ENCODE results near the gene SGCD. TPM values are rescaled to one million over a fixed set of nuclear protein-coding genes. Genes with fewer than 3 reads are reported as not detected.
"Not testable (repeated sequence)": the region's sequence is repeated elsewhere in the genome, so short reads cannot be mapped to it uniquely, and the experiment has no call there.

Gene SGCD
- total RNA-seq, 1 donor from 2014 or later, result 75.2 TPM

- DNase-seq (ENCODE audit: missing footprints) (no peak), ATAC-seq (no peak)
- intact Hi-C loops (cut with DNase I), result loop anchor here (2.0 to 10.0 kb wide), 3 partner anchors 257 to 851 kb away; no protein-coding TSS in a partner anchor
Measured at GRCh38 chr5:156585999-156586398, 259.0 kb downstream of the SGCD start.

- ATAC-seq, result no peak
- intact Hi-C loops (cut with DNase I), result loop anchor here (2.0 to 10.0 kb wide), 3 partner anchors 258 to 852 kb away; no protein-coding TSS in a partner anchor
- DNase-seq (ENCODE audit: missing footprints), result no peak
Measured at GRCh38 chr5:156587012-156587411, 260.0 kb downstream of the SGCD start.

GRCh38 chr5:156588306-156588705, 261.3 kb downstream of the SGCD start:
- ATAC-seq (no peak), DNase-seq (ENCODE audit: missing footprints) (no peak)
- intact Hi-C loops (cut with DNase I), result loop anchor here (10.0 kb wide), 2 partner anchors 634 to 854 kb away; no protein-coding TSS in a partner anchor

GRCh38 chr5:156589104-156589945, 262.4 kb downstream of the SGCD start:
- intact Hi-C loops (cut with DNase I), result loop anchor here (10.0 kb wide), 2 partner anchors 635 to 855 kb away; no protein-coding TSS in a partner anchor
- ATAC-seq (no peak), DNase-seq (ENCODE audit: missing footprints) (no peak)

GRCh38 chr5:156589946-156590216, 262.9 kb downstream of the SGCD start:
- intact Hi-C loops (cut with DNase I), result loop anchor here (10.0 kb wide), 2 partner anchors 635 to 855 kb away; no protein-coding TSS in a partner anchor
- ATAC-seq, result no peak
- DNase-seq (ENCODE audit: missing footprints), result no peak

GRCh38 chr5:156590978-156591377, 264.0 kb downstream of the SGCD start:
- intact Hi-C loops (cut with DNase I), result no loop called here

GRCh38 chr5:156591631-156592030, 264.7 kb downstream of the SGCD start:
- intact Hi-C loops (cut with DNase I), result no loop called here
- ATAC-seq (no peak), DNase-seq (ENCODE audit: missing footprints) (no peak)

More at GRCh38 chr5:156590978-156591377, 264.0 kb downstream of the SGCD start:
- ATAC-seq (no peak), DNase-seq (ENCODE audit: missing footprints) (no peak)

GRCh38 chr5:156593546-156593945, 266.6 kb downstream of the SGCD start:
- intact Hi-C loops (cut with DNase I), result no loop called here
- ATAC-seq (no peak), DNase-seq (ENCODE audit: missing footprints) (no peak)

- DNase-seq (ENCODE audit: missing footprints), result no peak
- no peak for ATAC-seq
- intact Hi-C loops (cut with DNase I), result loop anchor here (2.0 kb wide), 1 partner anchor 266 kb away; no protein-coding TSS in a partner anchor
Measured at GRCh38 chr5:156594406-156594805, 267.4 kb downstream of the SGCD start.

GRCh38 chr5:156595132-156595787, 268.3 kb downstream of the SGCD start:
- intact Hi-C loops (cut with DNase I), result loop anchor here (1.0 to 5.0 kb wide), 3 partner anchors 13 to 266 kb away; no protein-coding TSS in a partner anchor
- peak; percentile 81 for DNase-seq (ENCODE audit: missing footprints)
- peak; percentile 94 for ATAC-seq

- no peak for DNase-seq (ENCODE audit: missing footprints)
- ATAC-seq, result no peak
- intact Hi-C loops (cut with DNase I), result loop anchor here (5.0 kb wide), 1 partner anchor 160 kb away; no protein-coding TSS in a partner anchor
Measured at GRCh38 chr5:156597276-156597675, 270.3 kb downstream of the SGCD start.

- intact Hi-C loops (cut with DNase I), result loop anchor here (5.0 kb wide), 1 partner anchor 158 kb away; no protein-coding TSS in a partner anchor
- ATAC-seq (no peak), DNase-seq (ENCODE audit: missing footprints) (no peak)
Measured at GRCh38 chr5:156598964-156599363, 272.0 kb downstream of the SGCD start.

- ATAC-seq; DNase-seq (ENCODE audit: missing footprints); intact Hi-C loops (cut with DNase I): not testable (repeated sequence)
Measured at GRCh38 chr5:156610582-156610981, 283.6 kb downstream of the SGCD start.

- intact Hi-C loops (cut with DNase I), result no loop called here
- DNase-seq (ENCODE audit: missing footprints), result no peak
- ATAC-seq, result no peak
Measured at GRCh38 chr5:156615901-156616300, 288.9 kb downstream of the SGCD start.

- DNase-seq (ENCODE audit: missing footprints) (no peak), ATAC-seq (no peak)
- intact Hi-C loops (cut with DNase I), result no loop called here
Measured at GRCh38 chr5:156617426-156617825, 290.5 kb downstream of the SGCD start.

- ATAC-seq (no peak), DNase-seq (ENCODE audit: missing footprints) (no peak)
- intact Hi-C loops (cut with DNase I), result no loop called here
Measured at GRCh38 chr5:156618601-156619000, 291.6 kb downstream of the SGCD start.

GRCh38 chr5:156621719-156622118, 294.8 kb downstream of the SGCD start:
- no peak for DNase-seq (ENCODE audit: missing footprints)
- ATAC-seq, result no peak
- intact Hi-C loops (cut with DNase I), result loop anchor here (10.0 kb wide), 1 partner anchor 53 kb away; no protein-coding TSS in a partner anchor

GRCh38 chr5:156623381-156624040, 296.5 kb downstream of the SGCD start:
- DNase-seq (ENCODE audit: missing footprints) (no peak), ATAC-seq (peak; percentile 33)
- intact Hi-C loops (cut with DNase I), result loop anchor here (10.0 kb wide), 1 partner anchor 51 kb away; no protein-coding TSS in a partner anchor

GRCh38 chr5:156624686-156625085, 297.7 kb downstream of the SGCD start:
- ATAC-seq, result no peak
- DNase-seq (ENCODE audit: missing footprints), result no peak
- intact Hi-C loops (cut with DNase I), result loop anchor here (10.0 kb wide), 1 partner anchor 50 kb away; no protein-coding TSS in a partner anchor

Measured in Right ventricle myocardium inferior (tissue), 1 donor.